Rectal smooth muscle tissue (tissue), 1 donor: Measurements from ENCODE around the gene KIZ.

Experiments
- H3K27ac ChIP-seq: one replicate; pipeline ENCODE4 v1.7.0; 2013; ENCODE audit warnings: low read depth, low read length, inconsistent platforms
- H3K27me3 ChIP-seq: one replicate; pipeline ENCODE4 v1.7.0; 2013; ENCODE audit warnings: low read length; ENCODE audit not compliant: control insufficient read depth, insufficient read depth
- H3K36me3 ChIP-seq: one replicate; pipeline ENCODE4 v1.7.0; 2013; ENCODE audit warnings: low read length; ENCODE audit not compliant: control insufficient read depth, insufficient read depth
- H3K4me1 ChIP-seq: one replicate; pipeline ENCODE4 v1.7.0; 2013; ENCODE audit warnings: low read length; ENCODE audit not compliant: control insufficient read depth, insufficient read depth
- H3K4me3 ChIP-seq: one replicate; pipeline ENCODE4 v1.7.0; 2013; ENCODE audit warnings: low read length
- H3K9ac ChIP-seq: one replicate; pipeline ENCODE4 v1.7.0; 2013; ENCODE audit warnings: low read length

The KIZ gene

GRCh38 chr20:21111416-21111815 lies 14.5 kb upstream of the KIZ start:
- no peak overlapping the region for H3K4me3 ChIP-seq
- no peak overlapping the region for H3K27ac ChIP-seq
- no peaks in the 10 kb centered on the region for H3K4me1 ChIP-seq
- no peaks in the 10 kb centered on the region for H3K36me3 ChIP-seq
- H3K9ac ChIP-seq: no peak overlapping the region
- peaks cover 4% of the 10 kb centered on the region for H3K27me3 ChIP-seq

GRCh38 chr20:21113697-21114096 lies 12.2 kb upstream of the KIZ start:
- Histone ChIP-seq H3K27me3 (no peaks in the 10 kb centered on the region), H3K36me3 (no peaks in the 10 kb centered on the region), H3K9ac (no peak overlapping the region), H3K4me3 (no peak overlapping the region), H3K4me1 (no peaks in the 10 kb centered on the region), H3K27ac (no peak overlapping the region)

GRCh38 chr20:21114584-21114983 lies 11.3 kb upstream of the KIZ start:
- no peak overlapping the region for H3K27ac ChIP-seq
- H3K27me3 ChIP-seq: no peaks in the 10 kb centered on the region
- no peak overlapping the region for H3K9ac ChIP-seq
- no peaks in the 10 kb centered on the region for H3K4me1 ChIP-seq
- H3K36me3 ChIP-seq: no peaks in the 10 kb centered on the region
- no peak overlapping the region for H3K4me3 ChIP-seq

GRCh38 chr20:21117521-21117920 lies 8.4 kb upstream of the KIZ start:
- H3K9ac ChIP-seq: no peak overlapping the region
- H3K27ac ChIP-seq: no peak overlapping the region
- no peaks in the 10 kb centered on the region for H3K27me3 ChIP-seq
- H3K4me3 ChIP-seq: no peak overlapping the region
- no peaks in the 10 kb centered on the region for H3K36me3 ChIP-seq
- H3K4me1 ChIP-seq: no peaks in the 10 kb centered on the region

GRCh38 chr20:21118138-21118537 lies 7.7 kb upstream of the KIZ start:
- Histone ChIP-seq H3K9ac (no peak overlapping the region), H3K4me1 (no peaks in the 10 kb centered on the region), H3K4me3 (no peak overlapping the region), H3K27ac (no peak overlapping the region), H3K27me3 (no peaks in the 10 kb centered on the region), H3K36me3 (no peaks in the 10 kb centered on the region)

GRCh38 chr20:21118782-21119181 lies 7.1 kb upstream of the KIZ start:
- no peak overlapping the region for H3K4me3 ChIP-seq
- no peaks in the 10 kb centered on the region for H3K36me3 ChIP-seq
- no peaks in the 10 kb centered on the region for H3K4me1 ChIP-seq
- no peak overlapping the region for H3K27ac ChIP-seq
- no peaks in the 10 kb centered on the region for H3K27me3 ChIP-seq
- no peak overlapping the region for H3K9ac ChIP-seq

- no peaks in the 10 kb centered on the region for H3K27me3 ChIP-seq
- H3K9ac ChIP-seq: no peak overlapping the region
- H3K4me3 ChIP-seq: no peak overlapping the region
- H3K36me3 ChIP-seq: no peaks in the 10 kb centered on the region
- no peaks in the 10 kb centered on the region for H3K4me1 ChIP-seq
- no peak overlapping the region for H3K27ac ChIP-seq
Measured at GRCh38 chr20:21124190-21124589, 1.7 kb upstream of the KIZ start.

- Histone ChIP-seq H3K4me3 (peak overlapping the region; percentile 67), H3K36me3 (no peaks in the 10 kb centered on the region), H3K4me1 (no peaks in the 10 kb centered on the region), H3K27ac (peak overlapping the region; percentile 35), H3K27me3 (no peaks in the 10 kb centered on the region), H3K9ac (peak overlapping the region; percentile 2)
Measured at GRCh38 chr20:21125072-21125848, 622 bp upstream of the KIZ start.

GRCh38 chr20:21126581-21126870 lies 644 bp downstream of the KIZ start:
- peak overlapping the region; percentile 57 for H3K9ac ChIP-seq
- H3K4me3 ChIP-seq: peak overlapping the region; percentile 86

GRCh38 chr20:21127201-21127981 lies 1.5 kb downstream of the KIZ start:
- no peaks in the 10 kb centered on the region for H3K36me3 ChIP-seq
- H3K9ac ChIP-seq: no peak overlapping the region
- H3K4me1 ChIP-seq: no peaks in the 10 kb centered on the region
- no peaks in the 10 kb centered on the region for H3K27me3 ChIP-seq
- peak overlapping the region; percentile 86 for H3K4me3 ChIP-seq
- no peak overlapping the region for H3K27ac ChIP-seq

More at GRCh38 chr20:21126581-21126870, 644 bp downstream of the KIZ start:
- peak overlapping the region; percentile 86 for H3K27ac ChIP-seq
- no peaks in the 10 kb centered on the region for H3K4me1 ChIP-seq
- no peaks in the 10 kb centered on the region for H3K36me3 ChIP-seq
- H3K27me3 ChIP-seq: no peaks in the 10 kb centered on the region

GRCh38 chr20:21129861-21130260 lies 4.0 kb downstream of the KIZ start:
- H3K36me3 ChIP-seq: no peaks in the 10 kb centered on the region
- H3K9ac ChIP-seq: no peak overlapping the region
- H3K4me1 ChIP-seq: no peaks in the 10 kb centered on the region
- H3K27me3 ChIP-seq: no peaks in the 10 kb centered on the region
- H3K4me3 ChIP-seq: no peak overlapping the region
- no peak overlapping the region for H3K27ac ChIP-seq

- H3K9ac ChIP-seq: no peak overlapping the region
- no peak overlapping the region for H3K4me3 ChIP-seq
- peak overlapping the region; percentile 1 for H3K27ac ChIP-seq
- H3K27me3 ChIP-seq: no peaks in the 10 kb centered on the region
- no peaks in the 10 kb centered on the region for H3K4me1 ChIP-seq
- no peaks in the 10 kb centered on the region for H3K36me3 ChIP-seq
Measured at GRCh38 chr20:21133404-21133803, 7.5 kb downstream of the KIZ start.
